Activated gamma-delta T cell treated with Interleukin-2 at 50 U/mL for 16 hours (primary cell): ENCODE results near the gene DMD.

Source experiments
- DNase-seq: peaks from one replicate; pipeline ENCODE4 v3.0.0-alpha.2; 2020

DMD gene

DNA sequence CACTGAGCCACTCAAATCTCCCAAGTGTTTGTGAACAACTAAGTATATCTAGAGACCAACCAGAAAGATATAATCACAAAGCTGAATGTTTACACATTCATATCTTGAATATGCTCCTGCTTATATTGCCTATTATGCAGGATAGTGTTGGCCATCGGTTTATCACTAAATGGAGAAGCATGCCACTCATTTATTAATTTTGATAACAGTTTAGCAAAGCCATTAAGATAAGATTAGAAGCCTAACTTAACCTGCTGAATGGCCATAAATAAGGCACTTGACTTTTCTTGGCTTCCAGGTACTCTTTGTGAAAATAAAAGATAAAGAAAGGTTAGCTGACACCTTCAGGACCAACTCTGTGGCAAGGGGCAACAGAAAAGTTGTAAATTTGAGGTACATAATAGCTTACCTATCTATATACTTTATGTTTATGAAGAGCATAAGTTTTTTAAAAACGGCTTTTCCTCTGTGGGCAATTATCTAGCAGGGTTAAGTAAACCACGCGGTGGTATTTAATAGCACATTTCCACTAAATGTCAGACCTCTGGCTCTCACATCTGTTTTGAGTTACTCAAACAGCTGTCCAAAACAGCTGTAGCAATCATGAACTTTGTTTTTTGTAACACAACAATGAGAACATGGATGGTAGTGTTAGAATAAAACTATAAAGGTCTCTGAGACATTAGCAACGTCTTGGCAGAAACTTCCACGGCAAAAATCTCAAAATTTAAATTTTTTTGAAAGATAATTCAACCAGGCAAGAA, 2080.7 kb downstream of the DMD start:
- no peak for DNase-seq

- DNase-seq, result no peak
These were observed 2082.5 kb downstream of the DMD start for GRCh38 chrX:31128855-31129254.

- no peak for DNase-seq
These were observed 2083.6 kb downstream of the DMD start for GRCh38 chrX:31127716-31128115.

DNA sequence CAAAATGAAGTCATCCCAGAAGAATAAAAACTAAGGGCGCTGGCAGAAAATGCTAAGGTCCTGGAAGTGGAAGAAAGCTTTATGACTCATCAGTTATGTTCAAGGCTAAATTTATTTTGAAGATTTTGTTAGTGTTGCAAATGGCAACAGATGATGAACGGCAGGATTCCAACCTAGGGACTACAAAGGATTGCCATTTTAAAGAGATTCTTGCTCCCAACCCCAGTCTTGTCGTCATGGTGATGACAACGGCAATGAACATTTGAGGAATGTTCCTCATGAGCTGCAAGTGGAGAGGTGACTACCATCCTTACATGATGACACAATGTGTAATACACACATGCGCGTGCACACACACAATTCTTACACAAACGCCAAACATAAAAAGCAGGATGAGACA, 2085.1 kb downstream of the DMD start:
- DNase-seq, result no peak

DNA sequence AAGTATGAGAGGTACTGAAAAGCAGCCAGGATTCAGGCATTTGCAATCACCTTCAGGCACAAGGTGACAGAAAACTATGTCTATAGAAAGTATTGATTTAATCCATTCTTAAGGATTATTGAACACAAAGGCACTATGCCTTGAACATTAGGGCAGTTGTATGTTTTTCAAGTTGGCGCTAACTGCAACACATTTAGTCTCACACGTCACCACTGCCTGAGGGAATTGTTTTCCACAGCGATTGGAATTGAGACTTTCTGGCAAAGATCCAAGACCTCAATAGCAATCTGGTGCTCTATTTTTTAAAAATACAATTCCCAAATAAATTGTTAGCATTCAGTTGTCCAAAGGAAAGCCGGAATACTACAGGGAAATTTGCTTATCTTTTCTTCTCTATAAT, 2086.8 kb downstream of the DMD start:
- DNase-seq, result no peak

- no peak for DNase-seq
These were observed 2088.0 kb downstream of the DMD start for GRCh38 chrX:31123335-31123734.

DNA sequence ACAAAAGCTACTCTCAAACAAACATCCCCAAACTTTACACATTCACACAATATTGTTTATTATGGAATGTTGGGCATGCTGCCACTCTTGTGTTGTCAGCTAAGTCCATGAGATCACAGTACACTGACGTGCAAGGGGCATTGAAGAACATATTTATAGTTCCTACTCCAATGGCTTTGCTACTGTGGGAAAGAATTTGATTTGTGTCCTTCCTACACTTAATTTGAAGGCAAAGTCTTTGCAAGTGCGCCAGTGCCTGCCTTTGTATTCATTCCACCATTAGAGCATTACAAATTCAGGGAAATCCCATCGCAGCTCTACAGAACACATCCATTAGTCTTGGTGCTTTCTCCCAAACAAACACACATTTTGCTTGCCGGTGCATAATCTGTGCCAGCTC, 2094.1 kb downstream of the DMD start:
- no peak for DNase-seq

- no peak for DNase-seq
These were observed 2096.0 kb downstream of the DMD start for GRCh38 chrX:31115398-31115797.

GRCh38 chrX:31114858-31115257, 2096.5 kb downstream of the DMD start:
- DNase-seq, result no peak

GRCh38 chrX:31112226-31112999, 2098.9 kb downstream of the DMD start:
- DNase-seq, result no peak

- DNase-seq, result no peak
These were observed 2100.7 kb downstream of the DMD start for GRCh38 chrX:31110657-31111056.

- no peak for DNase-seq
These were observed 2111.7 kb downstream of the DMD start for GRCh38 chrX:31099536-31100090.

GRCh38 chrX:31098079-31098478, 2113.3 kb downstream of the DMD start:
- no peak for DNase-seq

- no peak for DNase-seq
These were observed 2117.7 kb downstream of the DMD start for GRCh38 chrX:31093639-31093975.

DNA sequence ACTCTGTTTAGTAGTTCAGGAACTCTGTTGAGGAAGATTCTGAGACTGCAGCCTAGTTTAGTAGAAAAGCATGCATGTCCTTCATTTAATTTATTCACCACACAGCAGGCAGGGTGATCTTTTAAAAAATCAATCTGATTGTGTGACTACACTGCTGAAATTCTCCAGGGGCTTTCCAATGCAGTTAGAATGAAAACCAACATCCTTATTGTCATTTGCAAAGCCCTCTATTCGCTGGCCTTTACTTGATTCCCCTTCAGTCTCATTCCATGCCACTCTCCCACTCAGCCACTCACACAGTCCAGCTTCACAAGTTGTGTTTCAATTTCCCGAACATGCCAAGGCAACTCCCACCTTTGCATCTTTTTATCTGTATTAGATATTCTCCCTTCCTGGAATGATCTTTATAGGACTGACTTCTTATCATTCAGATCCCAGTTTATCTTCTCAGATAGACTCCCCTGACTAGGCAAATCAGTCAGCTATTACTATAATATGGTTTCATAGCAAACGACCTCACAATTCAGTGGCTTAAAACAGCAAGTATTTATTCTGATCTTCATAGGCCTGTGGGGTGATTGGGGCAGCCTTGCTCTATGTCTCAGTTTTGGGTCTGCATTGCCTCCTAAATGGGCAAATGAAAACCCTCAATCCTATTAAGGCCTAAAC, 2118.2 kb downstream of the DMD start:
- DNase-seq, result no peak

DNA sequence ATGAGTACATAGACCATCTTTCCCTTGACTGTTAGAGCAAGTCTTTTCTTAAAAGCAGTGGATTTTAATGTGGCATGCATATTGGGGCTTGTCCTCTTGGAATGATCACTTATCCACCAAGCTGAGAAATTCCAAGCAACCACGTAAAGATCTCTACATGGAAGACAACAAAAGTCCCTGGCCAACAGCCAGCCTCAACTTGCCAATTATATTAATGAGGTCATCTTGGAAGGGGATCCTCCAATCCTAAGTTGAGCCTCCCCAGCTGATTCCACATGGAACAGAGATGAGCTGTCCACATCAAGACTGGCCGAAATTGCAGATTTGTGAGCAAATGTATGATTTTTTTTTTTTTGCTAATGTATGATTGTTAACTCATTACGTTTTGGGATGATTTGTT, 2118.9 kb downstream of the DMD start:
- no peak for DNase-seq

GRCh38 chrX:31091819-31092218, 2119.5 kb downstream of the DMD start:
- no peak for DNase-seq

DNA sequence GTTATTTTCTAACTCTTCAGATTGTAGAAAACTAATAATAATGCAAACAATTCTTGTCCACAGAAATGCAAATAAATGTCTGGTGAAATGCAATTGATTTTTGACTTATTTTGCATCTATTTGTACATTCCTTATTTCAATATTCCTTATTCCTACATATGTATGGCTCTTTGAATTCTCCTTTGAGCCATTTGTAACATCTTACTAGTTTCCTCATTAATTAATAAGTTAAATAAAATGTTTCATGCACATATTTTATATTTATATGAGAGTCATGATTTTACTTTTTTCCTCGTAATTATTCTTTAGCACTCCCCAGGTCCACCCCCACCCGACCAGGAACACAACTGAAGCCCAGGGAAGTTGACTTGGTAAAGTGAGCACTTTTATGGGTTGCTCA, 2136.8 kb downstream of the DMD start:
- DNase-seq, result no peak

DNA sequence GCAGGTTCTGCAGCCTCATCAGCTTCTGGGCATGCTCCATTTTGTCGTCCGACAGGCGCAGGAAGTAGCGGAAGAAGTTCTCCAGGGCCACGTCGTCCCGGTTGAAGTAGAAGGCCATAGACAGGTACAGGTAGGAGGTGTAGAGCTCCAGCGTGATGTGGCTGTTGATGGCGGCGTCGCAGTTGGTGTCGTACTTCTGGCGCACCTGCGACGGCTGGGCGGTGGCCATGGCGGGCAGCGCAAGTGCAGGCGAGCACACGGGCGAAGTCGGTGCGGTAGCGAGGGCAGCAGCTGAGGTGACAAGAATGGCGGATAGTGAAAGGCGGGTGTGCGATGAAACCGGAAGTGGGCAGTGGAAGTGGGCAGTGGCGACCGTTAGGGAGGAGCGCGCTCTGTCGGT, 2139.6 kb downstream of the DMD start, which contains the start of gene FTHL17:
Gene FTHL17, minus strand, starts transcription at position 317 of the 400 bp plus-strand sequence. Its CDS starts 88 bp downstream, at position 229.
- no peak for DNase-seq

GRCh38 chrX:31071262-31071661, 2140.1 kb downstream of the DMD start:
- DNase-seq, result no peak

DNA sequence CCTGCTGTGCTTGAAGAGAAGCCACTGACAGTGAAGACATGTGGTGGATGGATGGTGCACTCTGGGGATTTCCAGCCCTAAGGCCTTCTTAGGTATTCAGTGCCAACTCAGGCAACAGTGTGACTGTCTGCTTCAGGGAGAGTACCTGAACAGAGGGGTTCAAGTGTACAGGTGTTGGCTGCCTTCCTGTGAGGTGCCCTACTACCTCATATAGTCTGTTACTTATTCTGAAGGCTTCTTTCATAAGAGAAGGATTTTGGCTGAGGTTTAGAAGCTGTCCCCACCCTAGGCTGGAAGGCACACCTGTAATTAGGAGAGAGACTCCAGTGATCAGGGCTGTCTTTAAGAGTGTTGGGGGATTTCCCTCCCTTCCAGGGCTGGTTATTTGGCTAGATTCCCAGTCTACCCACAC, 2141.3 kb downstream of the DMD start:
- no peak for DNase-seq
